WTC11 (cell line): ENCODE measurements around the gene GABPB2.

Source experiments
- ATF6 ChIP-seq: sonication (generic); formaldehyde crosslinking; IDR thresholded peaks from 2 replicates; pipeline ENCODE4 v1.8.1; 2023; ENCODE audit warnings: mild to moderate bottlenecking, missing genetic modification reagents
- CTCF ChIP-seq: fragments of 200-600 bp; IDR thresholded peaks from 2 replicates; pipeline ENCODE4 v1.8.0; 2022; ENCODE audit warnings: antibody characterized with exemption
- ETV6 ChIP-seq: sonication (generic); formaldehyde crosslinking; IDR thresholded peaks from 2 replicates; pipeline ENCODE4 v1.8.1; 2022; ENCODE audit warnings: mild to moderate bottlenecking, missing genetic modification reagents
- FOXP1 ChIP-seq: sonication (generic); formaldehyde crosslinking; IDR thresholded peaks from 2 replicates; pipeline ENCODE4 v1.8.0; 2022; ENCODE audit warnings: missing genetic modification reagents, mild to moderate bottlenecking, moderate library complexity, borderline replicate concordance
- IRF2 ChIP-seq: sonication (generic); formaldehyde crosslinking; IDR thresholded peaks from 2 replicates; pipeline ENCODE4 v1.8.0; 2022; ENCODE audit warnings: low read depth, missing genetic modification reagents, borderline replicate concordance
- NFYB ChIP-seq: sonication (generic); formaldehyde crosslinking; conservative IDR thresholded peaks from 2 replicates; pipeline ENCODE4 v1.8.0; 2022; ENCODE audit warnings: low read depth, missing genetic modification reagents
- PRRX2 ChIP-seq: fragments of 250-450 bp; sonication (Bioruptor Pico); IDR thresholded peaks from 2 replicates; pipeline ENCODE4 v1.8.0; 2021; ENCODE audit warnings: mild to moderate bottlenecking
- TEAD1 ChIP-seq: sonication (generic); formaldehyde crosslinking; IDR thresholded peaks from 2 replicates; pipeline ENCODE4 v1.8.0; 2022; ENCODE audit warnings: mild to moderate bottlenecking, missing genetic modification reagents
- TEAD4 ChIP-seq: sonication (generic); formaldehyde crosslinking; IDR thresholded peaks from 2 replicates; pipeline ENCODE4 v1.8.0; 2022; ENCODE audit warnings: mild to moderate bottlenecking, missing genetic modification reagents
- TP53 ChIP-seq: sonication (generic); formaldehyde crosslinking; IDR thresholded peaks from 2 replicates; pipeline ENCODE4 v1.8.1; 2023; ENCODE audit warnings: mild to moderate bottlenecking, missing genetic modification reagents
- USF1 ChIP-seq: sonication (generic); formaldehyde crosslinking; IDR thresholded peaks from 2 replicates; pipeline ENCODE4 v1.8.0; 2022; ENCODE audit warnings: mild to moderate bottlenecking, missing genetic modification reagents
- USF2 ChIP-seq: sonication (generic); formaldehyde crosslinking; IDR thresholded peaks from 2 replicates; pipeline ENCODE4 v1.8.1; 2023; ENCODE audit warnings: mild to moderate bottlenecking, missing genetic modification reagents, moderate library complexity
- ZNF138 ChIP-seq: sonication (generic); formaldehyde crosslinking; conservative IDR thresholded peaks from 2 replicates; pipeline ENCODE4 v1.8.1; 2022; ENCODE audit warnings: mild to moderate bottlenecking, moderate library complexity, missing genetic modification reagents
- ZNF416 ChIP-seq: fragments of 250-450 bp; sonication (Bioruptor Pico); IDR thresholded peaks from 2 replicates; pipeline ENCODE4 v1.9.0; 2021; ENCODE audit warnings: mild to moderate bottlenecking, inconsistent platforms

GRCh38 chr1:151035167-151035566, 35.4 kb upstream of the GABPB2 start:
- TF ChIP-seq IRF2 = no peak
- TF ChIP-seq TP53 = no peak
- TF ChIP-seq ATF6 = no peak
- no peak for TF ChIP-seq ZNF138 (CRISPR knock-in tag)
- TF ChIP-seq TEAD1 (CRISPR knock-in tag) = no peak
- no peak for TF ChIP-seq NFYB (CRISPR knock-in tag)
- TF ChIP-seq CTCF = no peak
- no peak for TF ChIP-seq FOXP1 (CRISPR knock-in tag)
- TF ChIP-seq USF2 (CRISPR knock-in tag) = no peak
- TF ChIP-seq PRRX2 = no peak
- no peak for TF ChIP-seq USF1 (CRISPR knock-in tag)
- TF ChIP-seq ETV6 = no peak
- TF ChIP-seq TEAD4 (CRISPR knock-in tag) = no peak
- TF ChIP-seq ZNF416 = no peak
